Muscle of leg (tissue), 16 donors: Measurements from ENCODE around the gene TPP2. TPM values are rescaled to one million over a fixed set of nuclear protein-coding genes. Genes with fewer than 3 reads are reported as not detected.
A peak's percentile ranks its signal among the peaks of the same experiment; 100 is the strongest.

ENCODE experiments used
- DNase-seq: peaks from one replicate; pipeline ENCODE4 v3.0.0; 2013
- H3K27ac ChIP-seq: one replicate; pipeline ENCODE4 v1.5.1; 2013; ENCODE audit warnings: mild to moderate bottlenecking, low read length, control low read depth
- H3K27me3 ChIP-seq: one replicate; pipeline ENCODE4 v1.6.1; 2013; ENCODE audit warnings: low read length; ENCODE audit not compliant: control insufficient read depth, insufficient read depth
- H3K36me3 ChIP-seq: one replicate; pipeline ENCODE4 v1.6.1; 2013; ENCODE audit warnings: low read length; ENCODE audit not compliant: control insufficient read depth, insufficient read depth
- H3K4me1 ChIP-seq: one replicate; pipeline ENCODE4 v1.6.1; 2013; ENCODE audit warnings: low read length; ENCODE audit not compliant: control insufficient read depth, insufficient read depth
- H3K4me3 ChIP-seq: one replicate; pipeline ENCODE4 v1.5.1; 2013; ENCODE audit warnings: low read length, control low read depth
- H3K9me3 ChIP-seq: replicated peaks from 2 replicates; pipeline ENCODE4 v1.6.1; 2013; ENCODE audit warnings: low read depth, low read length; ENCODE audit not compliant: control insufficient read depth
- WGBS: methylation state at CpG from one replicate; pipeline ENCODE4 v1.1.5; 2013; ENCODE audit warnings: missing lambda C conversion rate; ENCODE audit not compliant: insufficient coverage; 5-methylcytosine and 5-hydroxymethylcytosine counted together
- long read RNA-seq, 11 donors: transcript quantifications; one replicate each; lab custom pipeline, GENCODE V29; 2026
- polyA plus RNA-seq, 8 donors: library from polyadenylated mRNA; unstranded; fragments of 120-200 nt; gene quantifications; one replicate each; pipeline versions ENCODE4 v1.2.1 to v1.2.3, GENCODE V29; 2013; ENCODE audit warnings: inconsistent platforms in 1 of 8, low replicate concordance in 1 of 8; ENCODE audit not compliant: insufficient read length in 8 of 8, insufficient read depth in 1 of 8
- total RNA-seq: library from RNA; stranded (reverse); fragments of 120-200 nt; gene quantifications from one replicate; pipeline ENCODE4 v1.2.4, GENCODE V29; 2013

TPP2 gene
- 56.2 TPM for total RNA-seq
- 10 to 100 TPM; 28.6 to 71.5 (median 49.5) TPM for polyA plus RNA-seq
- long read RNA-seq, donor 1, partial matches to known transcripts: 11 of 13 reads
- long read RNA-seq, donor 1, other reads (novel, unspliced or antisense): 0 of 13 reads
- long read RNA-seq, donor 2: 0 reads
- long read RNA-seq, donor 3, partial matches to known transcripts: 0 of 2 reads
- long read RNA-seq, donor 3, other reads (novel, unspliced or antisense): 0 of 2 reads
- long read RNA-seq, donor 4, partial matches to known transcripts: 0 of 2 reads
- long read RNA-seq, donor 4, other reads (novel, unspliced or antisense): 0 of 2 reads
- long read RNA-seq, donor 5, full-length matches to known transcripts: 4 of 4 reads
- long read RNA-seq, donor 5, partial matches to known transcripts: 0 of 4 reads
- long read RNA-seq, donor 5, other reads (novel, unspliced or antisense): 0 of 4 reads
- long read RNA-seq, donor 6, partial matches to known transcripts: 0 of 4 reads
- long read RNA-seq, donor 6, other reads (novel, unspliced or antisense): 0 of 4 reads
- long read RNA-seq, donor 7, partial matches to known transcripts: 0 of 2 reads
- long read RNA-seq, donor 7, other reads (novel, unspliced or antisense): 0 of 2 reads
- long read RNA-seq, donor 8, partial matches to known transcripts: 0 of 1 reads
- long read RNA-seq, donor 8, other reads (novel, unspliced or antisense): 0 of 1 reads
- long read RNA-seq, donor 9: 0 reads
- long read RNA-seq, donor 10, partial matches to known transcripts: 0 of 3 reads
- long read RNA-seq, donor 10, other reads (novel, unspliced or antisense): 0 of 3 reads
- long read RNA-seq, donor 11, partial matches to known transcripts: 0 of 1 reads
- long read RNA-seq, donor 11, other reads (novel, unspliced or antisense): 0 of 1 reads

GRCh38 chr13:102596147-102597028, at the start of gene TPP2:
Gene TPP2 (plus strand): TSS chr13:102596986. CDS start chr13:102597039, 53 bp downstream.
- Histone ChIP-seq H3K4me1 (peaks cover 11% of the 10 kb centered on the region), H3K9me3 (no peaks in the 10 kb centered on the region), H3K36me3 (peaks cover 2% of the 10 kb centered on the region), H3K27ac (peak within 1 kb of the TSS; percentile 99), H3K27me3 (no peaks in the 10 kb centered on the region), H3K4me3 (peak within 1 kb of the TSS; percentile 75)
- DNase-seq: peak; percentile 100
- under 1% methylated on average over 53 of the region's 53 CpGs for WGBS

GRCh38 chr13:102548811-102549210, 48.0 kb upstream of the TPP2 start:
- no peaks in the 10 kb centered on the region for H3K27me3 ChIP-seq

GRCh38 chr13:102550507-102550906, 46.3 kb upstream of the TPP2 start:
- Histone ChIP-seq H3K4me1 (no peaks in the 10 kb centered on the region), H3K27me3 (no peaks in the 10 kb centered on the region), H3K36me3 (no peaks in the 10 kb centered on the region), H3K4me3 (no peak overlapping the region), H3K9me3 (no peaks in the 10 kb centered on the region), H3K27ac (no peak overlapping the region)
- DNase-seq: no peak
- 79% methylated on average over 5 of the region's 7 CpGs for WGBS

More at GRCh38 chr13:102548811-102549210, 48.0 kb upstream of the TPP2 start:
- H3K4me1 ChIP-seq: no peaks in the 10 kb centered on the region
- no peak overlapping the region for H3K4me3 ChIP-seq
- H3K27ac ChIP-seq: no peak overlapping the region
- no peak for DNase-seq
- no peaks in the 10 kb centered on the region for H3K36me3 ChIP-seq
- no peaks in the 10 kb centered on the region for H3K9me3 ChIP-seq

- Histone ChIP-seq H3K36me3 (no peaks in the 10 kb centered on the region), H3K27ac (no peak overlapping the region), H3K9me3 (no peaks in the 10 kb centered on the region), H3K4me3 (no peak overlapping the region), H3K4me1 (no peaks in the 10 kb centered on the region), H3K27me3 (no peaks in the 10 kb centered on the region)
- WGBS: 0% methylated on average over 2 of the region's 6 CpGs
- DNase-seq: peak; percentile 47
Observed at GRCh38 chr13:102555914-102556553, 40.8 kb upstream of the TPP2 start.

GRCh38 chr13:102556806-102557205, 40.0 kb upstream of the TPP2 start:
- Histone ChIP-seq H3K27ac (no peak overlapping the region), H3K4me3 (no peak overlapping the region), H3K9me3 (no peaks in the 10 kb centered on the region), H3K27me3 (no peaks in the 10 kb centered on the region), H3K36me3 (no peaks in the 10 kb centered on the region), H3K4me1 (no peaks in the 10 kb centered on the region)
- no peak for DNase-seq
- WGBS: no CpG with 5 or more reads among the region's 3 CpGs

GRCh38 chr13:102558029-102558428, 38.8 kb upstream of the TPP2 start:
- Histone ChIP-seq H3K27me3 (no peaks in the 10 kb centered on the region), H3K4me1 (no peaks in the 10 kb centered on the region), H3K4me3 (no peak overlapping the region), H3K9me3 (no peaks in the 10 kb centered on the region), H3K36me3 (no peaks in the 10 kb centered on the region), H3K27ac (no peak overlapping the region)
- WGBS: no CpG with 5 or more reads among the region's 2 CpGs
- no peak for DNase-seq

- Histone ChIP-seq H3K4me3 (no peak overlapping the region), H3K27me3 (no peaks in the 10 kb centered on the region), H3K27ac (no peak overlapping the region), H3K4me1 (no peaks in the 10 kb centered on the region), H3K9me3 (no peaks in the 10 kb centered on the region), H3K36me3 (no peaks in the 10 kb centered on the region)
- WGBS: no CpG with 5 or more reads among the region's 1 CpG
- no peak for DNase-seq
Observed at GRCh38 chr13:102561933-102562332, 34.9 kb upstream of the TPP2 start.

GRCh38 chr13:102563267-102563666, 33.5 kb upstream of the TPP2 start:
- H3K27me3 ChIP-seq: no peaks in the 10 kb centered on the region
- H3K4me3 ChIP-seq: no peak overlapping the region
- no peak for DNase-seq
- H3K36me3 ChIP-seq: no peaks in the 10 kb centered on the region
- WGBS: no CpG with 5 or more reads among the region's 2 CpGs
- H3K9me3 ChIP-seq: no peaks in the 10 kb centered on the region
- no peak overlapping the region for H3K27ac ChIP-seq
- H3K4me1 ChIP-seq: no peaks in the 10 kb centered on the region

- Histone ChIP-seq H3K27me3 (no peaks in the 10 kb centered on the region), H3K4me1 (no peaks in the 10 kb centered on the region), H3K9me3 (no peaks in the 10 kb centered on the region), H3K27ac (no peak overlapping the region), H3K4me3 (no peak overlapping the region), H3K36me3 (no peaks in the 10 kb centered on the region)
- DNase-seq: no peak
- WGBS: 92% methylated on average over 2 of the region's 4 CpGs
Observed at GRCh38 chr13:102564564-102564963, 32.2 kb upstream of the TPP2 start.
